HG02970 (cell line): ENCODE measurements around the gene TFEB.

ENCODE experiments used
- ATAC-seq: cut with Tn5 transposase; IDR thresholded peaks from one replicate; pipeline ENCODE4 v1.9.1; 2021; ENCODE audit warnings: mild to moderate bottlenecking, moderate library complexity, moderate number of reproducible peaks; ENCODE audit not compliant: unreplicated experiment, low FRiP score

Gene TFEB

DNA sequence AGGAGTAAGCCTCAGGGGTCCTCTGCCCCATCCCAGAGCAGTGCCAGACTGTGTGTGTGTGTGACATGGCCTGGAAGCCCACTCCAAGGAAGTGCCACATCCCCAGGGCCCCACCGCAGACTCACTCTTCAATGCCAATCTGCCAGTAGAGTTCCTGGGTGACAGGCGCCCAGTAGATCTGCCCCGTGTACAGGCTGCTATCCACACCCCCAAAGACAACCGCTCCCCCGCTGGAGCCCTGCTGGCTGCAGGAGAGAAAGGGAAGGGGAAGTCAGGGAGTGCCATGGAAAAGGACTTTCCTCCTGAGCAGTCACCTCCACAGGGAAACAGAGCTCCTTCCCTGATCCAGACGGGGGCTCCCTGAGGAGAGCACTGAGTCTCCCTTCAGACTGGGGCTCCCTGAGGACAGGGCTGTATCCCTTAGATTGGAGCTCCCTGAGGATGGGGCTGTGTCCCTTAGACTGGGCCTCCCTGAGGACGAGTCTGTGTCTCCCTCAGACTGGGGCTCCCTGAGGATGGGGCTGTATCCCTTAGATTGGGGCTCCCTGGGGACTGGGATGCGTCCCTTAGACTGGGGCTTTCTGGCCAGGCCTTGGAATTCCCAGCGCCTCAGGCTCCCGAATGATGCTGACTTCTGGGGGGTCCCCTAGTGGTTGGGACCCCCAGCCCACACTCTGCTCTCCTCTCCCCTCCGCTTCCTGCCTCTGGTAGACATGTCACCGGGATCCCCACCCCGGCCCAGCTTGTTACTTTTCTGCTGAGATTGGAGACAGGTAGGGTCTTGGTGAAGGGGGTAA lies 5.2 kb upstream of the TFEB start:
- no peak for ATAC-seq

DNA sequence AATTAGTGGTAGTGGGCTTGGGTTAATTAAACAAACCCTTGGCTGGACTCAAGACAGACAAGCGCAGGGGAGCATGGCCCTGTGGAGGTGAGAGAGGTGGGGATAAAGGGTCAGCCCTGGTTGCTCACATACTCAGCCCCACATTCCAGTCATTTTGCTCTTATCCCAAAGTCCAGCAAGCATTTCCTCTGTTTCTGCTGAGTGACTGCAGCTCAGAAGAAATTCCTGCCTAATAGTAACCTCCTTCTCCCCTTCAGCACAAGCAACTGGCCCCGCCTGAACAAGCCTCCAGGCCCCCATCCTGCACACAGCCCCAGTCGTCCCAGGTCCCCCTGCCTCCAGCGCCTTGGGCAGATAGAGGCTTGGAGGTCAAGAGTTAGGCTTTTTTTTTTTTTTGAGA lies 3.6 kb upstream of the TFEB start:
- ATAC-seq: no peak

DNA sequence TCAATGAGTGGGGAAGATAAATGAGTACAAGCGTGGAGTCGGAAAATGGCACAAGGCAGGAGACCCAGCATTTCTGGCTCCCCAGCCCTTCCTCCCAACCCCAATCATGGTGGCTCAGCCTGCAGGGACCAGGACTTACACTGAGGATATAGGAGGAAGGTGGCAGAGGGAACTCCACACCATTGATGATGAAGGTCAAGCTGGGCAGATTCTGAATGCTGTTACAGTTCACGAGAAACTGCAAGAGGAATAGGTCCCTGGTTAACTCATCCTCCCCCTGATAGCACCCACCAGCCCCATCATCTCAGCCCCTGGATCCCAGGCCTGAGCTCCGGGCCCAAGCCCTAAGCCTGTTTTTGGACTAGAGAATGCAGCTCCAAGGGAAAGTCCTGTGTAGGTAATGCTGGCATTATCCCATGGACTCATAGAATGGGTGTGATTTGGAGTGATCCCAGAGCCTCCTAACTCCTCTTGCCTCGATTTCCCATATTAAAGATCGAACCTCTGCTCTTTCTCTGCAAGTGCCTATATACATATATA lies 2.3 kb upstream of the TFEB start:
- ATAC-seq: no peak

DNA sequence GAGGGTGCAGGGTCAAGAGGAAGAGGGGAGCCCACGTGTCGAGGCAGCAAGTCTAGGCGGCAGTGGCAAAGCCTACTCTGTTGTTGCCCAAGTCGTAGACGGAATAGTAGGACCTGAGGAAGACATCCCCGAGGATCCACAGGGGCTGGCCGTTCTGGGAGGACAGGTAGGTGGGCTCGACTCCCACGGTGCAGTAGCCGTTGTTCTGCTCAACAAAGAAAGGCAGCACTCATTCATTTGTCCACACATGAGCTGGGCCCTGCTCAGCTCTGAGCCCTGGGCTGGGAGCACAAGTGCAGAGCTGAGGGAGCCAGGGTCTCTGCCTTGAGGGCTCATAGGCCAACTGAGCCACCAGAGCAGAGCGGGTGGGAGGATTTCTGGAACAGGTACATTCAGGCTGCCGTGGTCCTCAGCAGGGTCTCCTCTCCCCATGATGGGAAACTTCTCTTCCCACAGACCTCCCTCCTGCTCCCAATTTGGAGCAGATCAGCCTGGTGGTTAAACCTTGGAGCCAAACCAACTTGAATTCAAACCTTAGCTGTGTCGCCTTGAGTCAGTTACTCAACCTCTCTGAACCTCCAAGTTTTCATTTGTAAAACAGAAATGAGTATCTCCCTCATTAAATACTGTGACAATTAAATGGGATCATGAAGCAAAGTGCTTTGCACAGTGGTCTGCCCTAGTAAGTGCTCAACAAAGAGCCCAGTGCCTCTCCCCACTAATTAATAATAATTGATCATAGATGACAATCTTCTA lies 1.6 kb upstream of the TFEB start:
- ATAC-seq: no peak

DNA sequence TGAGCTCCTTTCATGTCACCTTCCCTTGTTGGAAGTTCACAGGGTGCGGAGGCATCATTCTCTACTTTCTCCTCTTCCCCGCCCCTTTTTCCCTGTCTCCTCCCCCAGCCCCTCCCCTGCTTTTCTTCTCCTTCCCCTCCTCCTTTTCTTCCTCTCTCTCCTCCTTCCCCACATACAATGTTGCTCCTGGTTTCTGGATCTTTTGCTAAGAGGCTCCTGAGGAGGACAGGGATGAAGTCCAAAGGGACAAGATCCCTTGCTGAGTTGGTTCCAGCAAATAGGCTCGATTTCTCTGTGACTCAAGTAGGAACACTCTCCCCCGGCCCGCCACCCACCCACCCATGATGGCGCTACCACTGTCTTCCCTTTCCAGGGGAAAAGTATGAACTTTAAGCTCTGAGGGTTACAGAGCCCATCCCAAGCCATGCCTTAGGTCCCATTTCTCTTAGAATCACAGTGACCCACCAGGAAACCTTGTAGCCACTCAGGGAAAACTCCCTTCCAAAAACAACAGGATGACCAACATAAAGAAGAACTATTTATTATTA lies 852 bp upstream of the TFEB start:
- ATAC-seq: no peak

DNA sequence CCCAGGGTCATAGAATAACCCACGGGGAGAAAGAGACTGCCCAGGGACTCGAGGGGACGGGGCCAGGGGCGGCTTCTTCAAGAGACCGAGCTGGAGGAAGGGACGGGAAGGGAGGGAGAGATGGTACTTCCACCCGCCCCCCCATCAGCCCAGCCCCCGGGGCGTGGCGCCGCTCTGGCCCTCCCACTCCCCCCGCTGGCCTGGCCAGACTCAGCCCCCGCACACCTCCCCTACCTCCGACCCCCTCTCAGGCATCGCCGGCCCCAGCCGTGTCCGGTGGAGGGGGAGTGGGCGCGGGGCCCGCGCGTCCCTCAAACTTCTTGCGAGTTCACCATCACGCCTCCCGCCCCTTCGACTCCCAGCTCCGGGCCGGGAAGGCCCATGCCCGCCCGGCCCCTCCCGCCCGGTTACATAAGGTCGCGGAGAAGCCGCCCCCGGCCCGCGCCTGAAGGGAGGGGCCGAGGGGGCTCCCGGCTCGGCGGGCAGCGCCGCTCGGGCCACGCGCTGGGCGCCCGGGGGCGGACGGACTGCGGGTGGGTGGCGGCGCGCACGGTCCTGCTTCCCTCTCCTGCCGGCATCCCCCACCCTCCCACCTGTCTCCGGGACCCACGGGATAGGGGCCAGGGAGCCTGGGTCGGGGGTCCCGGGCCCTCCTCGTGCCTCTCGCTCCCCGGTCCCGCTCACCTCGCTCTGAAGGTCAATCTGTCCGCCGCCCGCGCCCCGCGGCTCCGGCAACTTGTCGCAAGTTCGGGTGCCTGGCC lies 562 bp downstream of the TFEB start:
- peak; percentile 20 for ATAC-seq

DNA sequence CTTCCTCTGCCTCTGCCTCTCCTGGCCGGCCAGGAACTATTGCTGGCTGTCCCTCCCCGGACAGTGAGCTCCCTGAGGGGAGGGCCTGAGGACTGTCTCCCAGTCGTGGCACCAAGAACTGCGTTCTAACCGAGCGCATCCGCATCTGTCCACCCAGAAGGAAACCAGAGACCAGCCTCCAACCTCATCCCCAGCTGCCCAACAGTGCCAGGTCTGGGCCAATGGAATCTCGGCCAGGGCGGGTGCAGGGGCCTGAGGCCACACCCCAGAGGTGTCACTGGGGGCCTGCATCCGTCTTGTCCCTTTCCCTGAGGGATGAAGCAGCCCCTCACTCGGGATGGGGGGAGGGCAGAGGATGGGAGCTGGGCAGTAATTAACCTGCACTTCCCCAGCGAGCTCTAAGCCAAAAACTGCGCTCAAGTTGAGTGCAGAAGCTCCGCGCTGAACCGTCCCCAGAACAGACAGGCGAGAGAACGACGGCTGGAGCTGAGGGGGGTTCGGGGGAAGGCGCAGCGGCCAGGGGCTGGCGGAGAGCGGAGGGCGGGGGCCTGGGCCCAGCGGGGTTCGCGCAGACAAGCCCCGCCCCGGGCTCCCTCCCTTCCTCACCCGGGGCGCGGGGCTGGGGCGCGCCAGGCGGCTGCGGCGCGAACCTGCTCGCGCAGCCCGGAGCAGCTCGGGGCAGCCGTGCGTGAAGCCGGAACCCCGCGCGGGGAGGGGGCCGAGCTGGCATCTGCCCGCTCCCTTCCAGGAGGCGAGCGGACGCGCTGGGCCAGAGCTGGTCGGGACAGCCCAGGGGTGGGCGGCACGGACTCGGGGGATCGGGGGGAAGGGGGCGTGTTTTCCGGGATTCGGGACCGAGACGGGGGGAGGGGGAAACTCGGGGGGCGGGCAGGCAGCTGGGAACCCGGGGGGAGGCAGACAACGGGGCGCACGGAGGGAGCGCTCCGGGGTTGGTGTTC lies 1.4 kb downstream of the TFEB start:
- ATAC-seq: peak; percentile 45

DNA sequence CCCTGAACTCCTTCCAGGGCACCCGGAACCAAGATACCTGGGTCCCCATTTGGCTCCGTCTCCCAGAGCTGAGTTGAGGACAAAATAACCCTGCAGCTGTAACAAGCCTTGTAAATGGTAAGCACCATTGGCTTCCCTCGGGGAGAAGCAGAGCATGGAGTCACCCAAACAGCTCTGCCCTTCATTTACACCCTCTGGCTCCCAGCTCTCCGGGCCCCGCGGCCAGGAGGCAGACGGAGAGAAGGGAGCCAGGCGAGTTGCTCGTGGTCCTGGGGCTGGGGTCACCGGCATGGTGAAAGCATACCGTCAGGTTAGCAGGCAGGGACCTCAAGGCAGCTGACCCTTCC lies 2.1 kb downstream of the TFEB start:
- no peak for ATAC-seq

DNA sequence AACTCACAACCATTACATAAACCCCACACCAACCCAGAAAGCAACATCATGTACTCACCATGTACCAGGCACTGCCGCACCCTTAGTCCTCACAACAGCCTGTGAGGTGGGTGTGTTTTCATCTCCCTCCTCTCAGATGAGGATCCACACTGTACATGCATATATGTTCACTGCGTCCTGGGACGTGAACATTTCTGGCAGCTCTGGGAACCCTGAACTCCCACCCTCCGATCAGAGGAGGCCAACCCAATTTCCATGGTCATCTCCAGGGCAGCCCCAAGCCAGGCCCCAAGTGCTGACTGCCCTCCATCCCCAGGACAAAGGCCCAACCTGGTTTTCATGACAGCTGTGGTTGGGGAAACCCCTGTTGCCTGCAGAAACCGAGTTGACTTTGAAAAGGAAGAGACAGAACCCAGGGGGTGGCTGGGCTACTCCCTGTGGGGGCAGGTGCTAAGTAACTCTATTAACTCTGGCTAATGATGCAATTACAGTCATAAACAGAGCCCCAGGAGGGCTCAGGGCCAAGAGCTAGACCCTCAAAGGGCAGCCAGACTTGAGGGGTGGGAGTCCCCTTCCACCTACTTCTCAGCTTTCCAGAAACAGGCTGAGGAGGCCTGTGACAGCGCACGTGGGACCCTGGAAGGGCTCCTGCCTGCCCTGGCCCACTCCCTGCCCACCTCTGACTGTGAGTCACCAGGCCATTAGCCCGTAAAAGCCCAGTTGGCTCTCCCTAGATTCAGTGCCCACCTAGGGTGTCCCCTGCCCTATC lies 2.6 kb downstream of the TFEB start:
- ATAC-seq: no peak

DNA sequence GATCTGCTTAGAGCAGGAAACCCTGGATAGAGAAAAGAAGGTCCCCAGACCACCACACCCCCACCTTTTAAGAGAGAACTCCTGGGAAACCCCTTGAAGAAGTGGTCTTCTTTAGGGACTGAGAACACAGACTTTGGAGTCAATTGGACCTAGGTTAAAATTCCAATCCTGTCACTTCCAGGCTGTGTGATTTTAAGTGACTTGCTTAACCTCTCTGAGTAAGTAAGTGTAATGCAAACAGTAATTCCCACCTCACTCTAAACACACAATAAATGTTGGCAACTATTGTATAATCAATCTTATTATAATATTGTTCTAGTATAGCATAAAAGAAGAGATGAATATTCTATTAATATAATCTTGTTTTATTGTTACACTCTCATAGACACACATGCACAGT lies 3.3 kb downstream of the TFEB start:
- ATAC-seq: no peak

DNA sequence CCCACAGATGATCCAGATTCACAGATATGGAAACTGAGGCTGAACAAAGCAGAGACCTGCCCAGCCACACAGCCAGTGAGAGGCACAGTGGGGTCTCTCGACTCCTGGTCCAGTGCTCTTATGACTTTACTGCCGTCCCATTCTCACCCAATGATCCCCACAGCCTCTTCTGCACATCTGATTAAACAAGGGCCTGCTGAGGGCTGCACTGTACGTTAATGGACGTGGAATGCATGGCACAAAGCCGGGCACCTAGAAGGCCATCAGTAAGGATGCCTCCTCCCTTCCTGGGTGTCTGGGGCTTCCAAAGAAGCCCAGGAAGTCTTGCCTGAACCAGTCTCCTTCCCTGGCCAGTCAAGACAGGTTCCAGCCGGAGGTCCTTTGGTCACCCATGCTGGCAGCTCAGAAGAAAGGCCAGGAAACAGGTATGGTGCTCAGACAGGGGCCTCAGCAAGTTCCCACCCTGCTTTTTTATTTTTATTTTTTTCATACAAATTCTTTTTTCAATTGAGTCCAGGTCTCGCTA lies 3.8 kb downstream of the TFEB start:
- ATAC-seq: no peak

DNA sequence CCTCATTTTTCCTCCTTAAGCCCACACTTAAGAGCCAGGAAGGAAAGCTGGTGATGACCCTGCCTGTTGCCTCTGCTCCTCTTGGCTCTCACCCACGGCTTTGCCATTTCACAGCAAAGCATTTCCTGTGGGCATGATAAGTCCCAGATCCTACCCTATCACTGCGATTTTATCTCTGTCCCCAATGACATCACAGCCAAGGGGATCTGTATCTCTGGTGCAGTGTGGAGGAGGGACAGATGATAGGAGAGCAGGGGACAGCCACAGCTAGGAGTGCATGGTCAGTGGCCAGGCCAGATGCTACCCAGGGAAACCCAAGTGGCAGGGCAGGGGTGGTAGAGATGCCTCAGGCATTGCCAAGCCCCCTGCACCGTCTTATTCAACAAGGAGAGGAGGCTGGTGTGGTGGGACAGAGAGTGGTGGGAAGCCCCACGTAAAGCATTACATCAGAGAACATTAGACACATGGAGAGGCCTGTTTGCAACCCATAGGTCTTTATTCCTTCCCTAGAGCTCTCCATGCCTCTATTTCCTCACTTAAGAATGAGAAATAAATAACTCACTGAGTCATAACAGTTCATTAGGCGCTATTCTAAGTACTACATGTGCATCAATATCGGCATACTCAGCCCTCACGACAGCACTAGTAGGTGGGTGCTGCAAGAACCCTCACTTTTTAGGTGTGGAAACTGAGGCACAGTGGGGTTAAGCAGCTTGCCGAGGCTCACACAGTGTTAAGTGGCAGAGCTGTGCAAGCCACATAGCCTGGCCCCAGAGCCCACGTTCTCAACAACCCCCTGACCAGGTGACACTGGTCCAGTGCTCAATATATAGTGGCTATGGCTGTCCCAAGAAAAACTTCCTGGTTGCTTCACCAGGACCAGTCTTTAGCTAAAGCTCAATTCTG lies 4.6 kb downstream of the TFEB start:
- ATAC-seq: no peak

DNA sequence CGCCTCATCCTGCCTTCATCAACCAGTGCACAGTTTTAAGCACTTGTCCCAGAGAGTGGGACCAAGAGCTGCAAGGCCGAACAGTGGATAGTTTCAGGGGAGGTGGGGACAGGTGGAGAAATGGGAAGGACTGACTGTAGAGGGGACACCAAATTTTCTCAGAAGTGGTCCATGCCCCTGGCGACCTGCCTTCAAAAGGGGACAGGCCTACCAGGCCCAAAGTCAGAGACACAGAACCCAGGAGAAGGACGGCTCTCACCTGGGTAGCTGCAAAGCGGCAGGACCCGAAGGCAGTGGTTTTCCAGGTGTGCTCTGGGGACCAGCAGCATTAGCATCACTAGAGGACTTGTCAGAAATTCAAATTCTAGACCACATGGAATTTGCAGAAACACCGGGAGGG lies 5.8 kb downstream of the TFEB start:
- ATAC-seq: no peak

DNA sequence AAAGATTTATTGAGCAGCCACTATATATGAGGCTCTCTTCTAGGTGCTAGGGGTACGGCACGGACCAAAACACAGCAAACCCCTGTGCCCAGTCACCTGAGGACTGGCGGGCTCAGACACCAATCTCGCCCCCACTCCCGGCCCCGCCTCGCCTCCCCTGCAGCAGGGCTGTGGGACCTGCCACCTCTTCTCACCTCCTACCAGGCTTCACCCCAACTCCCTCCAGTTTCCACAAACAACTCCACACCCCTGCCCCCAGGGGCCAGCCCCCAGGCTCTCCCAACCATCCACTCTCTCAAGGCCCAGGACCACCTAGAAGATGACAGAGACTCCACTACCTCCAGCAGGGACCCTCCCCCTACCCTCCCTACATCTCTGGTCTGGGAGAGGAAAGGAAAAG lies 6.5 kb downstream of the TFEB start:
- ATAC-seq: no peak

DNA sequence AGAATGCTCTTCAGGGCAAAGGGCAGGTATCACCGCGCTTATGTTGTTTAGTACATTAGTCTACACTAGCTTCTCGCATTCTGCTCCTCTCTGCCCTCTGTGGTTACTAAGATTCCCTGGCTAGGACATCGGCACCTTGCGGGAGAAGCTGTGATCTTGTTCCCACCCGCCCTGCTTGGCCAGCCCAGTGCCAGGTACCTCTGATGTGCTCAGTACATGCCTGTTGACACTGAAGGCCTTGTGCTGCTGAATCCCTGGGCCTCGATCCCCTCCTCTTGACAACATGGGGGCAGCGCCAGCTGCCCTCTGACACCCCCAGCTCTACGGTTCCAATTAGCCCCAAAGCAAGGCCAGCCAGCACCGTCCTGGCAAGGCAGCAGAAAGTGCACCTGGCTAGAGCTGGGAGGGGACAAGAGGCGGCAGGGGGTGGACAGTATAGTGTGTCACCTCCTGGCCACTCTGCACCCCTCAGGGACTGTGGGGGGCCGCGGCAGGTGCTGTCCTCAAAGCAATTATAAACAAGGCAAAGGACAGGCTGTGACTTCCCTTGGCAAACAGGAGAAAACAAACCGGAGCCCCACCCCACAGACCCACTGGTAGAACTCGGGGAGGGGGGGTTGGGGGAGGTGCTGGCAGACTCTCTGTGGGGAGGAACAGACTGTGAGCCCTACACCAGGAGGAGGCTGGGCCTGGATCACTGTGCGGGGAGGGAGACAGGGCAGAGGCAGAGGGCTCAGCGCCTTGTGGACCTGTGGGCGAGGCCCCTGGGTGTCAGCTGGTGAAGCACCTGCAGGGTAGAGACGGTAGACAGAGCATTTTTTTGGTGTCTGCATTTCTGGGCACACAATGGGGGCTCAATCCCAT lies 7.1 kb downstream of the TFEB start:
- ATAC-seq: no peak

DNA sequence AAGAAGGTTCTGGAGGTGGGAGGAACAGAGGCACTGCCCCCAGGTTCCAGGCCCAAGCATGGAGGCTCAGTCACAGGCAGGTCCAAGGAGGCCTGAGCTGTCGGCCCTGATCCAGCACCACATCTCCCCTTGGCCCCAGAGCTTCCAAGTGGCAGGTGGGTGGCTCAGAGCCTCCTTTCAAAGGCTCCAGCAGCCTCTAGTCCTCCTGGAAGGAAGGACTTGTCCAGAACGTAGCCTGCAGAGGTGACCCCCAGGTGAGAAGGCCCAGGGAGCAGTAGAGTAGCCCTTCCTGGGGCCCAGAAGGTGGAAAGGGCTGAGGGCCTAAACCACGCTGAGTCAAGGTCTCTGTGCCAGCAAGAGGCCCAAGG lies 7.7 kb downstream of the TFEB start:
- no peak for ATAC-seq

DNA sequence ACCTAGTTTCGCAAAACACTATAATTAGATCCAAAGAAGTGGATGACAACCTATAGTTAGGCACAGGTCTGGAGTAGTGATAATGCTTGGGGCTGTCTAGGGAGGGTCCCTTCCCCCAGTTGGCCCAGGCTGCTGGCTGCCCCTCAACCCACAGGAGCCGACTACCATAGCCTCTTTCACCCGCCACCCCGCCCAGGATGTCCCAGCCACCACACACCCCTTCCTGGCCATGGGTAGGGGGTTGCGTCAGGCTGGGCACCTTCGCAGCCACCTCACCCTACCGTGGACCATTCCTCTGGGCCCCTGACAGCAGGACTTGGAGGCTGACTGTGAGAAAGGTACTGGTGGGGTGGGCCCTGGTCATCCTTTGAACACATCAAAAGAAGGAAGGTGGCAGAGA lies 8.5 kb downstream of the TFEB start:
- ATAC-seq: no peak
